Right lung (tissue), 5 donors: ENCODE measurements around the gene OR13C3. TPM values are rescaled to one million over a fixed set of nuclear protein-coding genes. Genes with fewer than 3 reads are reported as not detected.

Source experiments
- polyA plus RNA-seq, 5 donors: library from polyadenylated mRNA; unstranded; fragments of 120-200 nt; gene quantifications; one replicate each; pipeline versions ENCODE4 v1.2.1 to v1.2.3, GENCODE V29; 2013; ENCODE audit warnings: inconsistent platforms in 1 of 5, low replicate concordance in 1 of 5; ENCODE audit not compliant: insufficient read length in 5 of 5, insufficient read depth in 1 of 5

The OR13C3 gene
- polyA plus RNA-seq, 5 donors = not detected

Other genes with a start within 250 kb of the OR13C3 start
- not detected for gene OR13F1, start 32.6 kb downstream of the OR13C3 start, polyA plus RNA-seq
- not detected for gene OR13C4, start 9.6 kb downstream of the OR13C3 start, polyA plus RNA-seq
- gene OR13C8, start 32.3 kb upstream of the OR13C3 start, polyA plus RNA-seq = not detected
- gene OR13C5, start 62.6 kb upstream of the OR13C3 start, polyA plus RNA-seq = under 1 TPM in 1 of 5 donors, not detected in 4; 0.19 TPM
- under 1 TPM in 1 of 5 donors, not detected in 4; 0.27 TPM for gene OR13C2, start 68.8 kb upstream of the OR13C3 start, polyA plus RNA-seq
- gene OR13C9, start 81.3 kb upstream of the OR13C3 start, polyA plus RNA-seq = not detected
- gene OR13D1, start 157.7 kb upstream of the OR13C3 start, polyA plus RNA-seq = not detected
- 10 to 100 TPM; 42.7 to 64.9 (median 49.4) TPM for gene NIPSNAP3A, start 210.8 kb upstream of the OR13C3 start, polyA plus RNA-seq
- 10 to 100 TPM; 10.4 to 17.0 (median 13.3) TPM for gene NIPSNAP3B, start 227.3 kb upstream of the OR13C3 start, polyA plus RNA-seq